Activated T-cell treated with anti-CD3 and anti-CD28 coated beads, Interleukin-2, amount 50 U/mL, for 4 hours (primary cell): Measurements from ENCODE around the gene FAM9B. TPM values are rescaled to one million over a fixed set of nuclear protein-coding genes. Genes with fewer than 3 reads are reported as not detected.
A peak's percentile ranks its signal among the peaks of the same experiment; 100 is the strongest.

ENCODE experiments used
- ATAC-seq, 2 donors: fragments of 200-7000 bp; cut with Tn5 transposase; one replicate each; pipeline ENCODE4 v1.10.0; 2021
- DNase-seq: peaks from one replicate; pipeline ENCODE4 v3.0.0-alpha.2; 2020
- H3K27me3 Mint-ChIP-seq: one replicate; pipeline ENCODE4 v1.8.0; 2021; ENCODE audit warnings: low read depth, mixed read lengths
- H3K36me3 Mint-ChIP-seq: one replicate; pipeline ENCODE4 v1.8.0; 2022; ENCODE audit warnings: mixed read lengths; ENCODE audit not compliant: insufficient read depth
- H3K4me1 Mint-ChIP-seq: one replicate; pipeline ENCODE4 v1.8.0; 2021; ENCODE audit warnings: low read depth, mixed read lengths
- H3K4me3 Mint-ChIP-seq: one replicate; pipeline ENCODE4 v1.8.0; 2021; ENCODE audit warnings: mild to moderate bottlenecking, moderate library complexity, mixed read lengths
- H3K9me3 Mint-ChIP-seq: one replicate; pipeline ENCODE4 v1.8.0; 2021; ENCODE audit warnings: mixed read lengths
- total RNA-seq, 3 donors: library from RNA; stranded (reverse); gene quantifications; one replicate each; pipeline ENCODE4 v1.2.1, GENCODE V29; 2021

FAM9B gene
- not detected for total RNA-seq

DNA sequence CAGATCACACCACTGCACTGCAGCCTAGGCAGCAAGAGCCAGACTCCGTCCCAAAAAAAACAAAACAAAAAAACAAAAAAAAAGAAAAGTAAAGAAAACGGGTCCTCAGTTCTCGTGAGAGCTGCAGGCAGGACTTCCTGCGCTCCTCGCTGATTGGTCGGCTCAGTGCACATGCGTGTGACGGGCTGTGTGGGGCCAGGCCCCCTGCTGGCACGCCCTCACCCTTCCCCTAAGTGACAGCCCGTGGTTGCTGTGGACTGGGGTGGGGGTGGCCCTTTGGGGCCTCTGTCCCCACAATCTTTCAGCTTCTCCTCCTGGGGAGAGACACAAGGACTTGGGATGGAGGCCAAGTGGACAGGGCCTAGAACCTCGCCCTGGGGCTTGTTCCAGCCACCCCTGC, at the start of gene FAM9B:
FAM9B (minus strand) TSS at position 139 of the 400 bp plus-strand sequence. CDS start 1,141 bp downstream, outside the sequence.
- H3K36me3 Mint-ChIP-seq: no peaks in the 10 kb centered on the region
- ATAC-seq (no peak), DNase-seq (no peak)
- H3K27me3 Mint-ChIP-seq: no peaks in the 10 kb centered on the region
- no peaks in the 10 kb centered on the region for H3K9me3 Mint-ChIP-seq
- H3K4me3 Mint-ChIP-seq: no peak within 1 kb of the TSS
- H3K4me1 Mint-ChIP-seq: no peaks in the 10 kb centered on the region

- H3K36me3 Mint-ChIP-seq: no peaks in the 10 kb centered on the region
- DNase-seq: no peak
- H3K4me1 Mint-ChIP-seq: no peaks in the 10 kb centered on the region
- no peak overlapping the region for H3K4me3 Mint-ChIP-seq
- H3K27me3 Mint-ChIP-seq: no peaks in the 10 kb centered on the region
- ATAC-seq: no peak
- H3K9me3 Mint-ChIP-seq: peaks cover 11% of the 10 kb centered on the region
These were observed 47.3 kb upstream of the FAM9B start for GRCh38 chrX:9081271-9081670.

DNA sequence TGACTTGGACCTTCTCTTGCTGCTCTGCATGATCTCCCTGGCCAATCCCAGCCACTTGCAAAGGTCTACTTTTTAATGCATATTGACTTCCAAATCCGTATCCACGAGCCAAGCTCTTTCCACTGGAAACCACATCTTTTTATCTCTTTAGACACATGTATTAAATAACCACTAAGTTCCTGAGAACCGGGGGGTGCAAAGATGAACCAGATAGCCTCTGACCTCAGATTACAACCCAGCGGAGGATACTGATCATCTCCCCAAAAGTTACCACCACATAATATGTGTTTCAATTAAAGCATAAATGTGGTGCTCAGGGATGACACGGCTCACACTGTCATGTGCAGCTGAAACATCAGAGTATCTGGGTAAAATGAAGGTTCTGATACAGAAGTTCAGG, 40.4 kb upstream of the FAM9B start:
- H3K4me3 Mint-ChIP-seq: no peak overlapping the region
- ATAC-seq (no peak), DNase-seq (no peak)
- peaks cover 2% of the 10 kb centered on the region for H3K9me3 Mint-ChIP-seq
- H3K36me3 Mint-ChIP-seq: no peaks in the 10 kb centered on the region
- H3K27me3 Mint-ChIP-seq: no peaks in the 10 kb centered on the region
- peaks cover 3% of the 10 kb centered on the region for H3K4me1 Mint-ChIP-seq

DNA sequence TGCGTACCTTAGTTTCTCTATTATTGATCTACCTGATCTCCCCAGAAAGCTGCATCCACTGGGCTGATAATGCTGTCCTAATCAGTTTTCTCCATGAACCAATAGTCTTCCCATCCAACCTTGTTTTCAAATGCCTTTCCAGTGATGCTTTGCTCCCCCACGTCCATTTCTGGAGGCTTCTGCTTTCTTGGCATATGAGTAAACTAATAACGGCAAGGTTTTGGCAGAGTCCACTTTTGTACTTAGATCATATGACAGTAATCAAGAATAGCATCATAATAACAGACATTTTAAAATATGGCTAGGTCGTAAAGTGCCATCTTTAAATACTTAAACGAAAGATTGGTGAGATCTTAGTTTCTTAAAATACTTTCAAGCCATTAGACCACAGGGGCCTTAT, 38.4 kb upstream of the FAM9B start:
- Mint-ChIP-seq H3K4me3 (no peak overlapping the region), H3K9me3 (no peaks in the 10 kb centered on the region), H3K27me3 (no peaks in the 10 kb centered on the region), H3K4me1 (peaks cover 3% of the 10 kb centered on the region), H3K36me3 (no peaks in the 10 kb centered on the region)
- no peak for DNase-seq
- ATAC-seq: no peak

DNA sequence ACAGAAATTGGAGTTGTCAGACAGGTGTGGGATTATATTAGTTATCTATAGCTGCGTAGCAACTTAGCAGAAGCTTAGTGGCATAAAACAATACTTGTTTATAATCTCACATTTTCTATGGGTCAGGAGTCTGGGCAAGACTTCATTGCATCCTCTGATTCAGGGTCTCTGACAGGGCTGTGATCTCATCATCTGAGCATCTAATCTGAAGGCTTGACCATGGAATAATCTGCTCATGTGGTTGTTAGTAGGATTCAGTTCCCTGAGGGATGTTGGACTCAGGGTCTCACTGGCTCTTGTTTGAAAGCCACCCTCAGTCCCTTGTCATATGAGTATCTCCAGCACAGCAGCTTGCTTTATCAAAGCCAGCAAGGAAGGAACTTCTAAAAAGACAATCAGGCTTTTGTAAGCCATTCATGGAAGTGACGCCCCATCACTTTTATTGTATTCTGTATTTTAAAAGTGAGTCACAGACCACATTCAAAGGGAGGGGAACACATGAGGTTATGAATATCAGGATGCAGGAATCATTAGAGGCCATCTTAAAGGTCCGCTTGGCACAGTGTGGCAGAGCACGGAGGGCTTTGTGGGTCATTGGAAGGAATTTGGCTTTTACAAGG, 37.2 kb upstream of the FAM9B start:
- H3K4me1 Mint-ChIP-seq: peaks cover 3% of the 10 kb centered on the region
- H3K4me3 Mint-ChIP-seq: no peak overlapping the region
- H3K27me3 Mint-ChIP-seq: no peaks in the 10 kb centered on the region
- no peak for DNase-seq
- no peak for ATAC-seq
- H3K36me3 Mint-ChIP-seq: no peaks in the 10 kb centered on the region
- H3K9me3 Mint-ChIP-seq: no peaks in the 10 kb centered on the region

DNA sequence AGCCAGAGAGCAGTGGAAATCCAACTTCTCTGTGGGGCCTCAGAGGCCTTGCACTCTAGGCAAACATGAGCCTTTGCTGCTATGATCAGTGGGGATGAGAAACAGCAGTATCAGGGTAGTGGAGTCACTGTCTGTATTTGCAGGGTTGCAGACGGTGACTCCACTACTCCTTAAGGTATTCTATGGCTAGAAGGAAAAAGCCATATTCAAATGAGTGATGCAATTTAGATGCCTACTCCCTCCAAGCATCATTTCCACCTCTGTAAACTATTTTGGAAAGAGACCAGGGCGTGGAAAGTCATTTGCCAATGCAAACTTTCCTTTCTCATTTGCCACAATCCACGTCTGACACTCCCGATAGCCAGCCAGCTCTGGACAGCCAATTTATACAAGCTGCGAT, 35.6 kb upstream of the FAM9B start:
- H3K9me3 Mint-ChIP-seq: no peaks in the 10 kb centered on the region
- no peak for ATAC-seq
- no peak for DNase-seq
- H3K36me3 Mint-ChIP-seq: no peaks in the 10 kb centered on the region
- peaks cover 3% of the 10 kb centered on the region for H3K4me1 Mint-ChIP-seq
- no peaks in the 10 kb centered on the region for H3K27me3 Mint-ChIP-seq
- no peak overlapping the region for H3K4me3 Mint-ChIP-seq

- ATAC-seq: peak in 1 of 2 donors; percentile 35
- no peak for DNase-seq
- no peaks in the 10 kb centered on the region for H3K4me1 Mint-ChIP-seq
- H3K27me3 Mint-ChIP-seq: no peaks in the 10 kb centered on the region
- H3K9me3 Mint-ChIP-seq: no peaks in the 10 kb centered on the region
- H3K4me3 Mint-ChIP-seq: no peak overlapping the region
- no peaks in the 10 kb centered on the region for H3K36me3 Mint-ChIP-seq
These were observed 30.8 kb upstream of the FAM9B start for GRCh38 chrX:9064694-9065093.

DNA sequence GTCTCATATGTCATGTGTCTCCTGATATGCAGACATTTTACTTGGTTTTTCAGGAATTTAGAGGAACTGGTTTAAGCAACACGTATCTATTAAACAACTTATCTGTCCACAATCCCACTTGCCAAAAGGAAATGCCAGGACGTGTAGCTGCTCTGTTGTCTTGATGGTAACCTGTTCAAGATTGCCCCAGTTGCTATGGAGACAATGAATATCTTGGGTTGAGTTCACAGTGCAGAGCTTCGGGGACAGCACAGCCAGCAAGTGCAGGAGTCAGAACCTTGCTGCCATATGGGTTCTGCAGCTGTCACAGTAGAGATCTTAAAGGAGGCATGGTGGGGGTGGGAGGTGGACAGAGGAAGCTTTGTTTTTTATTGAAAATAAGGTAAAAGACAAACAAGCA, 28.7 kb upstream of the FAM9B start:
- ATAC-seq (no peak), DNase-seq (no peak)
- Mint-ChIP-seq H3K9me3 (no peaks in the 10 kb centered on the region), H3K27me3 (no peaks in the 10 kb centered on the region), H3K4me3 (no peak overlapping the region), H3K36me3 (no peaks in the 10 kb centered on the region), H3K4me1 (no peaks in the 10 kb centered on the region)

GRCh38 chrX:9055354-9055753, 21.4 kb upstream of the FAM9B start:
- Mint-ChIP-seq H3K4me1 (no peaks in the 10 kb centered on the region), H3K4me3 (no peak overlapping the region), H3K9me3 (no peaks in the 10 kb centered on the region), H3K36me3 (no peaks in the 10 kb centered on the region), H3K27me3 (no peaks in the 10 kb centered on the region)
- DNase-seq: no peak
- ATAC-seq: no peak

DNA sequence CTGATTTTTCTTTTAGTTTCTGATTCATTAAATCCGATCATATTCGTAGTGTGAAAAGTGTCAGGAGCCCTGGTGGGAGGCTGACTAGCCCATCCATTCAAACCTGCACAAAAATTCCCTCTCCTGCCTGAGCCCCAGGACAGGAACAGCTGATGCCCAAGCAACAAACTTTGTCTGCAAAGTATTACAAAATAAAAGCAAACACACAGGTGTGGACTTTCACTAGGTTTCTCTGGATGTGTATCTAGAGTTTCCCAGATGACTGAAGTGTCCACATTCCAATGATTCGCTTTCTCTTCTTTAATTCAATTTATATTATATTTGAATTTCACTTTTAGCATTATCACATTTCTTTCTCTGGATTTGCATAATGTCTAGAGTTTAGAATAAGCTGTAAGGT, 18.2 kb upstream of the FAM9B start:
- Mint-ChIP-seq H3K27me3 (no peaks in the 10 kb centered on the region), H3K36me3 (no peaks in the 10 kb centered on the region), H3K4me1 (no peaks in the 10 kb centered on the region), H3K4me3 (no peak overlapping the region), H3K9me3 (no peaks in the 10 kb centered on the region)
- DNase-seq: no peak
- no peak for ATAC-seq

DNA sequence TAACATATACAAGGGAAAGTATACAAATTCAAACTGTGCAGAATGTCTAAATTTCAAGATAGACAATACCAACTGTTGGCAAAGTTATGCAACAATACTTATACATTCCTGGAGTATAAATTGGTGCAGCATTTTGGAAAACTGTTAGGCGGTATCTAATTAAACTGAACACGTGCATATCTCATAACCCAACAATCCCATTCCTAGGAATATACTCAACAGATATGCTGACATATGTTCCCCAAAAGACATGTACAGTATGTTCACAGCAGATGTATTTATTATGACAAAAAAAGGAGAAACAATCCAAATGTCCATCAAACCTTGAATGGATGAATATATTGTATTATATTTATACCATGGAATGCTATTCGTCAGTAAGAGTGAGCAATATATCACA, 16.4 kb upstream of the FAM9B start:
- H3K4me3 Mint-ChIP-seq: no peak overlapping the region
- no peaks in the 10 kb centered on the region for H3K4me1 Mint-ChIP-seq
- DNase-seq (no peak), ATAC-seq (no peak)
- no peaks in the 10 kb centered on the region for H3K9me3 Mint-ChIP-seq
- H3K36me3 Mint-ChIP-seq: no peaks in the 10 kb centered on the region
- H3K27me3 Mint-ChIP-seq: no peaks in the 10 kb centered on the region

- ATAC-seq (no peak), DNase-seq (no peak)
- H3K36me3 Mint-ChIP-seq: no peaks in the 10 kb centered on the region
These were observed 14.9 kb upstream of the FAM9B start for GRCh38 chrX:9048801-9049200.

GRCh38 chrX:9038244-9038643, 4.3 kb upstream of the FAM9B start:
- DNase-seq (no peak), ATAC-seq (no peak)
- Mint-ChIP-seq H3K36me3 (no peaks in the 10 kb centered on the region), H3K9me3 (no peaks in the 10 kb centered on the region), H3K27me3 (no peaks in the 10 kb centered on the region), H3K4me1 (no peaks in the 10 kb centered on the region), H3K4me3 (no peak overlapping the region)

More at GRCh38 chrX:9048801-9049200, 14.9 kb upstream of the FAM9B start:
- H3K4me1 Mint-ChIP-seq: no peaks in the 10 kb centered on the region
- no peaks in the 10 kb centered on the region for H3K27me3 Mint-ChIP-seq
- H3K9me3 Mint-ChIP-seq: no peaks in the 10 kb centered on the region
- H3K4me3 Mint-ChIP-seq: no peak overlapping the region

DNA sequence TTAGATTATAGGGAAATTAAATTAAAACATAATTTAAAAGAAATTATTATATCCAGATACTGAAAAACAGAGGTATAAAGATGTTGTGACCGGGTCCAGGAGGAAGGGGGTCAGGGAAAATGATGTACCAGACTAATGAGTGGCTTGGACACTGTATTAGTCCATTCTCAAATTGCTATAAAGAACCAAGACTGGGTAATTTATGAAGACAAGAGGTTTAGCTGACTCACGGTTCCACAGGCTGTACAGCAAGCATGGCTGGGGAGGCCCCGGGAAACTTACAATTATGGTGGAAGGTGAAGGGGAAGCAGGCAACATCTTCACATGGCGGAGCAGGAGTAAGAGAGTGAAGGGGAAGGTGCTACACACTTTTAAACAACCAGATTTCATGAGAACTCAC, 3.4 kb upstream of the FAM9B start:
- H3K27me3 Mint-ChIP-seq: no peaks in the 10 kb centered on the region
- no peak for DNase-seq
- no peaks in the 10 kb centered on the region for H3K36me3 Mint-ChIP-seq
- no peak overlapping the region for H3K4me3 Mint-ChIP-seq
- H3K4me1 Mint-ChIP-seq: no peaks in the 10 kb centered on the region
- ATAC-seq: no peak
- H3K9me3 Mint-ChIP-seq: no peaks in the 10 kb centered on the region

DNA sequence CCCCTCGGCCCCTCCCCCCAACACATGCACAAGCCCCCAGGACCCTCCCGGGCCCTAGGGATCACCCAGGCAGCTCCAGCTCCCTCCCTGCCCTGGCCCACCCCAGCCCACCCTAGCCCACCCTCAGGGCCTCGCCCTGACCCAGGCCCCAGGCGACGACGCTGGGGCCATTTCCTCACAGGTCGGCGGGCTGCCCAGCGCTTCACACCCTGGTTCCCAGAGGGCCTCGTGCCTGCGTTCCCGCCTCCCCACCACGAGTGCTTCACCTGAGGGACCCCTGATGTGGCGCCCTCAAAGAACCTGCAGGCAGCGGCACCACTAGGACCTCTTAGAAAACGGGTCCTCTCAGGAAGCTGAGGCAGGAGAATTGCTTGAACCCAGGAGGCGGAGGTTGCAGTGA, 341 bp downstream of the FAM9B start:
- ATAC-seq (no peak), DNase-seq (no peak)
- no peaks in the 10 kb centered on the region for H3K9me3 Mint-ChIP-seq
- H3K36me3 Mint-ChIP-seq: no peaks in the 10 kb centered on the region
- no peaks in the 10 kb centered on the region for H3K27me3 Mint-ChIP-seq
- no peak overlapping the region for H3K4me3 Mint-ChIP-seq
- H3K4me1 Mint-ChIP-seq: no peaks in the 10 kb centered on the region

GRCh38 chrX:9033179-9033578, 748 bp downstream of the FAM9B start:
- H3K27me3 Mint-ChIP-seq: no peaks in the 10 kb centered on the region
- no peaks in the 10 kb centered on the region for H3K9me3 Mint-ChIP-seq
- H3K4me3 Mint-ChIP-seq: no peak overlapping the region
- DNase-seq: no peak
- no peaks in the 10 kb centered on the region for H3K36me3 Mint-ChIP-seq
- no peak for ATAC-seq
- no peaks in the 10 kb centered on the region for H3K4me1 Mint-ChIP-seq
